Gastrocnemius medialis (tissue), 4 donors: ENCODE data around the gene PTGFRN. TPM values are rescaled to one million over a fixed set of nuclear protein-coding genes. Genes with fewer than 3 reads are reported as not detected.

Experiments used
- ATAC-seq, 2 donors: fragments of 150-250 bp; one replicate each; pipeline ENCODE4 v1.9.1; 2016
- DNase-seq, 2 donors: peaks; one replicate each; pipeline ENCODE4 v3.0.0-alpha.2; 2019
- H3K27ac ChIP-seq, 4 donors: fragments of 200-600 bp; sonication (generic); 1 replicate in 1 of 4; 2 replicates in 3 of 4; pipeline ENCODE4 v1.5.1; 2016 to 2018; ENCODE audit warnings: mild to moderate bottlenecking in 2 of 4, moderate library complexity in 1 of 4
- H3K27me3 ChIP-seq, 3 donors: fragments of 200-600 bp; sonication (generic) in 2 of 3; 1 replicate in 1 of 3; 2 replicates in 2 of 3; pipeline versions ENCODE4 v1.5.1 to v1.6.0; 2016 to 2019; ENCODE audit warnings: mild to moderate bottlenecking in 1 of 3, moderate library complexity in 1 of 3
- H3K36me3 ChIP-seq, 2 donors: fragments of 200-600 bp; sonication (generic) in 1 of 2; one replicate each; pipeline ENCODE4 v1.5.1; 2017 to 2018
- H3K4me1 ChIP-seq, 2 donors: fragments of 200-600 bp; sonication (generic) in 1 of 2; one replicate each; pipeline ENCODE4 v1.5.1; 2016 to 2017; ENCODE audit warnings: mild to moderate bottlenecking in 2 of 2
- H3K4me3 ChIP-seq, 4 donors: fragments of 200-600 bp; sonication (generic) in 3 of 4; 1 replicate in 1 of 4; 2 replicates in 3 of 4; pipeline ENCODE4 v1.5.1; 2016 to 2019; ENCODE audit warnings: mild to moderate bottlenecking in 2 of 4
- H3K9me3 ChIP-seq, 3 donors: fragments of 200-600 bp; sonication (generic) in 2 of 3; 1 replicate in 1 of 3; 2 replicates in 2 of 3; pipeline ENCODE4 v1.5.1; 2016 to 2019
- POLR2A ChIP-seq, 2 donors: fragments of 450-650 bp; IDR thresholded peaks; one replicate each; pipeline ENCODE4 v1.6.1; 2017; ENCODE audit warnings: antibody characterized with exemption in 2 of 2, mild to moderate bottlenecking in 2 of 2, moderate library complexity in 2 of 2
- in situ Hi-C, 4 donors: fragments of 200-750 bp; cut with MboI; loops; one replicate each; pipeline versions ENCODE4 v1.15.0 to v1.8.0; 2017; ENCODE audit warnings: low sequenced_read_pairs in 4 of 4
- intact Hi-C: fragments of 100-400 bp; cut with DNase I; formaldehyde crosslinking; loops from one replicate; pipeline ENCODE4 v1.15.1; 2023; ENCODE audit warnings: low total_unique reads
- total RNA-seq, 4 donors: library from RNA; depleted of rRNA; stranded (reverse); fragments of >200 nt; gene quantifications; one replicate each; pipeline versions ENCODE4 v1.1.0 to v1.2.3, GENCODE V29; 2016
- TF ChIP-seq, protein P1 (sequence below), 5 experiments: fragments of 450-650 bp in 3 of 5; fragments of 200-600 bp in 2 of 5; sonication (generic) in 2 of 5; IDR thresholded peaks in 4 of 5; conservative IDR thresholded peaks in 1 of 5; 1 replicate in 4 of 5; 2 replicates in 1 of 5; pipeline ENCODE4 v1.5.1; 2016 to 2019; ENCODE audit warnings: antibody characterized with exemption in 5 of 5, mild to moderate bottlenecking in 3 of 5, moderate library complexity in 3 of 5

Gene PTGFRN
- total RNA-seq, 4 donors from 2014 or later = 1.5 to 18.1 (median 2.9) TPM

DNA sequence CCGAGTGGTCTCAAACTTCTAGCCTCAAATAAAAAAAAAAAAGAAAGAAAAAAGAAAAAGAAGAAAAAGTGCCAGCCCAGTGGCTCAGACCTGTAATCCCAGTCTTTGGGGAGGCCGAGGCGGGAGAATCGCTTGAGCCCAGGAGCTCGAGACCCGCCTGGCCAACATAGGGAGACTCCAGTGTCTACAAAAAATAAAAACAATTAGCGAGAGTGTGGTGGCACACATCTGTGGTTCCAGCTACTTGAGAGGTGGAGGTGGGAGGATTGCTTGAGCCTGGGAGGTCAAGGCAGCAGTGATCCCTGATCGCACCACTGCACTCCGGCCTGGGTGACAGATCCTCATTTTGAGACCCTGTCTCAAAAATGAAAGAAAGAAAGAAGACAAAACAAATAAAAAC lies 1.4 kb upstream of the PTGFRN start:
- Histone ChIP-seq H3K36me3 (no peaks in the 10 kb centered on the region), H3K27ac (no peak overlapping the region), H3K4me3 (no peak overlapping the region), H3K4me1 (no peaks in the 10 kb centered on the region), H3K27me3 (peaks cover 6 to 24% (median 9%) of the 10 kb centered on the region in 3 donors), H3K9me3 (no peaks in the 10 kb centered on the region)
- TF ChIP-seq POLR2A (IDR thresholded peaks at IDR 0.05) = no peak
- TF ChIP-seq, protein P1, sequence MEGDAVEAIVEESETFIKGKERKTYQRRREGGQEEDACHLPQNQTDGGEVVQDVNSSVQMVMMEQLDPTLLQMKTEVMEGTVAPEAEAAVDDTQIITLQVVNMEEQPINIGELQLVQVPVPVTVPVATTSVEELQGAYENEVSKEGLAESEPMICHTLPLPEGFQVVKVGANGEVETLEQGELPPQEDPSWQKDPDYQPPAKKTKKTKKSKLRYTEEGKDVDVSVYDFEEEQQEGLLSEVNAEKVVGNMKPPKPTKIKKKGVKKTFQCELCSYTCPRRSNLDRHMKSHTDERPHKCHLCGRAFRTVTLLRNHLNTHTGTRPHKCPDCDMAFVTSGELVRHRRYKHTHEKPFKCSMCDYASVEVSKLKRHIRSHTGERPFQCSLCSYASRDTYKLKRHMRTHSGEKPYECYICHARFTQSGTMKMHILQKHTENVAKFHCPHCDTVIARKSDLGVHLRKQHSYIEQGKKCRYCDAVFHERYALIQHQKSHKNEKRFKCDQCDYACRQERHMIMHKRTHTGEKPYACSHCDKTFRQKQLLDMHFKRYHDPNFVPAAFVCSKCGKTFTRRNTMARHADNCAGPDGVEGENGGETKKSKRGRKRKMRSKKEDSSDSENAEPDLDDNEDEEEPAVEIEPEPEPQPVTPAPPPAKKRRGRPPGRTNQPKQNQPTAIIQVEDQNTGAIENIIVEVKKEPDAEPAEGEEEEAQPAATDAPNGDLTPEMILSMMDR (IDR thresholded peaks at IDR 0.05 in 4 of 5, conservative IDR thresholded peaks at IDR 0.05 in 1 of 5) = no peak
- ATAC-seq (no peak), DNase-seq (no peak)
- in situ Hi-C loops (no loop called here), intact Hi-C loops (no loop called here)

DNA sequence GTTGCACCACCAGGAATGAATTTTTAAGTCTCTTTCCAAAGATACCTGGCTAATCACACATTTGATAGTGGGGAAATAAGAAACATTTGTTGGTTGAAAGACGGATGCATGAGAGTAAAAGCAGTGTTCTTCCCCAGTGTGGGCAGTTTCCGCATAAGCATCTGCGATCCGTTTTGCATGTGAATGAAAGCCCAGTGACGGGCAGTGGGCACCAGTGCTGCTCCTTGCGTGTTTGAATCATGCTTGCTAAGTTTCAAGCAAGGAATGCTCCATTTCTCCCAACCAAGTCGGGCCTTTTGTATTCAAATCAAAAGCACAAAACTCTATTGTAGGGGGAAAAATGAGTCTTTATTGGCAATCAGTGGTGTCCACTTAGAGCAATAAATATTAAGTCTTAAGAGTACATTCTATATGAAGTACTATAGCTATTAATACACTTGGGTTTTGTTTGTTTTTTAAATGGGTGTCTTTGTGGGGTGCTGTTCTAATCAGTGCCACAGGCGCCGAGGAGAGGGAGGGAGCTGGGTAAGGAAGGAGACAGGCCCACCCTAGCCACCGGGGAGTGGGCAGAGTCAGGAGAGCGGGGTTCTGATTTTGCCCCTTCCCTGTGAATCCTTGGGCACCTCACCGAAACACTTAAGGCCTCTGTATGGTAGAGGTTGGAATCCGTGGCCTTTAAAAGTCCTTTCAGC lies 750 bp upstream of the PTGFRN start:
- peaks cover 9 to 31% (median 12%) of the 10 kb centered on the region in 3 donors for H3K27me3 ChIP-seq
- intact Hi-C loops = no loop called here

DNA sequence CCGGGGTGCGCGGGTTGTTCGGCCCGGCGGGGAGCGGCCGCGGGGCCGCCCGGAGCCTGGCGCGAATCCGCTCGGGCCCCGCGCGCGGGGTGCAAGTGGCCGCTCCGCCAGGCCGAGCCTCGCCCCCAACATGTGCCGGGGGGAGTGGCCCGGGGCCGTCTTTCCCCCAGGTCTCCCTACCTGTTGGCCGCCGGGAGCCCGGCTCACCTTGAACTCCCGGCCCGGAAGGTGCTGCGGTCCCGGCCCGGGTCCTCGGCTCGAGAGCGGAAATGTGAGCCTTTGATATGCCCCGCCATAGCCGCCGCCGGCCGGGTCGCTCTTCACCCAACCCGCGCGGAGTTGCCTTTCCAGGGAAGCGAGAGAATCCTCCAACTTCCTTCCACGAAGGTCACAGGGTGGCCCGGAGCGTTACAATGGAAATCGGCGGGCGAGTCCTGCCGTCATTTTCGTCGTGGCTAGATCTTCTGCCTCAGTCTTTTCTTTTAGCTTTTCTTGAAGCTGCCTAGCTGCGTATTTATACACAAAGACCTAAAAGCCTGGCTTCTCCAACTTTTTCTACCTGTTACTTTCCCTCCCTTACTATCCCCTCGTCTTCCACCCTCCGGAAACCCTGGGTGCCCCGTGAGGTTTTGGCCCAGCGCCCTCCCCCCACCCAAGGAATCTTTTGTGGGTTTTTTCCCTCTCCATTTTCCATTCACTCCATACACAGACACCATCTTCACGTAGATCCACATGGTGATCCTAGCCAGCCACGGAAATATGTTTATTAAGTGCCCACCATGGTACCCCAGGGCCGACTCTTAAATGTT lies 867 bp downstream of the PTGFRN start:
- H3K4me3 ChIP-seq = peak overlapping the region; percentile 54 to 66 (median 60)
- intact Hi-C loops = loop anchor here (10.0 kb wide), 1 partner anchor 56 kb away; no protein-coding TSS in a partner anchor
- no peaks in the 10 kb centered on the region for H3K36me3 ChIP-seq
- peaks cover 9 to 41% (median 15%) of the 10 kb centered on the region in 3 donors for H3K27me3 ChIP-seq
- TF ChIP-seq, protein P1 (IDR thresholded peaks at IDR 0.05 in 4 of 5, conservative IDR thresholded peaks at IDR 0.05 in 1 of 5) = no peak
- TF ChIP-seq POLR2A (IDR thresholded peaks at IDR 0.05) = no peak
- no peaks in the 10 kb centered on the region for H3K9me3 ChIP-seq
- no peak for DNase-seq
- in situ Hi-C loops = no loop called here
- peaks cover 0 to 4% of the 10 kb centered on the region in 2 donors for H3K4me1 ChIP-seq
- H3K27ac ChIP-seq = peak overlapping the region in 1 of 4 donors; percentile 48
- ATAC-seq = peak; percentile 32 to 35

More for the DNA sequence above, 750 bp upstream of the PTGFRN start:
- Histone ChIP-seq H3K27ac (peak overlapping the region in 1 of 4 donors; percentile 41), H3K9me3 (no peaks in the 10 kb centered on the region), H3K36me3 (no peaks in the 10 kb centered on the region), H3K4me1 (no peaks in the 10 kb centered on the region), H3K4me3 (peak overlapping the region; percentile 55 to 66 (median 60))
- ATAC-seq (no peak), DNase-seq (no peak)
- TF ChIP-seq, protein P1 (IDR thresholded peaks at IDR 0.05 in 4 of 5, conservative IDR thresholded peaks at IDR 0.05 in 1 of 5) = no peak
- no peak for TF ChIP-seq POLR2A (IDR thresholded peaks at IDR 0.05)
- in situ Hi-C loops = no loop called here

DNA sequence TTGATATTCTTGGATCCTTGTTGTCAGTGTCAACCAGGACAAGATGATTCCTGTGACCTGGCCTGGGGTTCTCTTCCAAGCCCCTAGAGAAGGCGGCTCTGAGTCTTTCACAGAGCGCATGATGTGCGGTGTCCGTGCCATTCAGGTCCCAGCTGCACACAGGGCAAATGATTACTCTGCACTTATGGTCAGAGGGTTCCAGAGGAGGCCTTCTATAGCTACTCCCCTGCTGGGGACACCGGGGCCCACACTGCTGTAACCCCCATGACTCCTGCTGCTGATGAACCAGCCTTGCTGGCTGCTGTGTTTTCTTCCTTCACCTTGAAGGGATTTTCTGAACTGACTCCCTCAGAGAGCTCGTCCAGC lies 1.5 kb downstream of the PTGFRN start:
- TF ChIP-seq, protein P1 (IDR thresholded peaks at IDR 0.05 in 4 of 5, conservative IDR thresholded peaks at IDR 0.05 in 1 of 5) = no peak
- no peak for TF ChIP-seq POLR2A (IDR thresholded peaks at IDR 0.05)
- in situ Hi-C loops (no loop called here), intact Hi-C loops (loop anchor here (10.0 kb wide), 1 partner anchor 56 kb away; no protein-coding TSS in a partner anchor)
- Histone ChIP-seq H3K36me3 (no peaks in the 10 kb centered on the region), H3K27me3 (peaks cover 9 to 42% (median 17%) of the 10 kb centered on the region in 3 donors), H3K4me1 (peaks cover 0 to 6% of the 10 kb centered on the region in 2 donors), H3K27ac (no peak overlapping the region), H3K4me3 (peak overlapping the region in 2 of 4 donors; percentile 54 to 66), H3K9me3 (no peaks in the 10 kb centered on the region)
- ATAC-seq (no peak), DNase-seq (no peak)
